GM19238 (cell line): Measurements from ENCODE around the gene SLC39A1.
A peak's percentile ranks its signal among the peaks of the same experiment; 100 is the strongest.
"Not testable (repeated sequence)": the region's sequence is repeated elsewhere in the genome, so short reads cannot be mapped to it uniquely, and the experiment has no call there.

Experiments
- DNase-seq: peaks from one replicate; pipeline ENCODE4 v3.0.0; 2011; ENCODE audit warnings: low spot score; ENCODE audit not compliant: insufficient read length

Gene SLC39A1

GRCh38 chr1:153932156-153933131, 30.9 kb downstream of the SLC39A1 start:
- DNase-seq: no peak

DNA sequence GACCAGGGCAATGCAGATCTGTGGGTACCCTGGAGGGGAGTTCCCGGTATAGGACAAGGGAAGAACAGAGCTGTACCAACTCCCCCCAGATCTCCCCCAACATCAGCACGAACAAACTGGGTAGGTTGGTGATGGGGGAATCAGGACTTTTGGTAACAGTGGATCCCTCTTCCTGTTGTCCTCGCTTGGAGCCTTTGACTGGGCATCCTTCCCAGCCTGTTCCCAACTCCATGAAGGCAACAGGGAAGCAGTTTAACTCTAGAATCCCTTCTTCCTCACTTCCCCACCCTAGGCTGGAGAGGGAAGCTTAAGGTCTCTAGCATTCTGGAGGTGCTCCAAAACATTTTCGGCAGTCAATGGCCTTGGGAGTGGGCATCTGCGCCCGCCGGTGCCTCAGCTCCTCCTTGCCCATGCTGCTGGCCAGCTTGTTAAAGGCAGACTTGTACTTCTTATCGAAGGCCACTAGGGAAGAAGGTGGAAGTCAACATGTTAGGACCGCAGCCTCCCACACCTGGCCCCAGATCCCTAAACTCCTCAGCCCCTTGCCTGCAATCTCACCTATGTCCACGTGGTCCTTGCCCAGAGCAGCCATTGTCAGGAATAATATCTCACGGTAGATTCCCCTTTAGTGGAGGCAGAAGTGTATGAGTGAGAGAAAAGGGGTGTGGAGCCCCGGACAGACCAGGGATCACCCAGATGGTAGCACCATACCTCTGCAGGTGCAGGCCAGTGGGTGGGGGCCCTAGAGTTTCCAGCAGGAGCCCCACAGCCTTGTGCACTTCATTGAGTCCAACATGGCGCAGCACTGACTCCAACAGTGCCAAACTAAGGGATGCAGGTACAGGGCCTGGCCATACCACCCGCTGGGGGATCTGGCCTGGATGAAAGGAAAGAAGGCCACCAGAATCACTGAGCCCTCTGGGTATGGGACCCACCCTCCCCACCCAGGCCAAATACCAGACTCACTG, 33.1 kb downstream of the SLC39A1 start:
- no peak for DNase-seq

- no peak for DNase-seq
Measured at GRCh38 chr1:153929426-153929825, 33.9 kb downstream of the SLC39A1 start.

GRCh38 chr1:153928791-153929341, 34.5 kb downstream of the SLC39A1 start:
- no peak for DNase-seq

GRCh38 chr1:153928245-153928644, 35.1 kb downstream of the SLC39A1 start:
- DNase-seq: no peak

GRCh38 chr1:153926405-153926804, 36.9 kb downstream of the SLC39A1 start:
- no peak for DNase-seq

GRCh38 chr1:153922972-153923925, 40.1 kb downstream of the SLC39A1 start, which contains the start of gene GATAD2B:
Gene GATAD2B (minus strand): TSS chr1:153922972. CDS start chr1:153828347, 94,625 bp downstream.
- peak; percentile 91 for DNase-seq

- DNase-seq: peak; percentile 49
Measured at GRCh38 chr1:153922076-153922971, 41.0 kb downstream of the SLC39A1 start.

- no peak for DNase-seq
Measured at GRCh38 chr1:153921803-153922075, 41.6 kb downstream of the SLC39A1 start.

DNA sequence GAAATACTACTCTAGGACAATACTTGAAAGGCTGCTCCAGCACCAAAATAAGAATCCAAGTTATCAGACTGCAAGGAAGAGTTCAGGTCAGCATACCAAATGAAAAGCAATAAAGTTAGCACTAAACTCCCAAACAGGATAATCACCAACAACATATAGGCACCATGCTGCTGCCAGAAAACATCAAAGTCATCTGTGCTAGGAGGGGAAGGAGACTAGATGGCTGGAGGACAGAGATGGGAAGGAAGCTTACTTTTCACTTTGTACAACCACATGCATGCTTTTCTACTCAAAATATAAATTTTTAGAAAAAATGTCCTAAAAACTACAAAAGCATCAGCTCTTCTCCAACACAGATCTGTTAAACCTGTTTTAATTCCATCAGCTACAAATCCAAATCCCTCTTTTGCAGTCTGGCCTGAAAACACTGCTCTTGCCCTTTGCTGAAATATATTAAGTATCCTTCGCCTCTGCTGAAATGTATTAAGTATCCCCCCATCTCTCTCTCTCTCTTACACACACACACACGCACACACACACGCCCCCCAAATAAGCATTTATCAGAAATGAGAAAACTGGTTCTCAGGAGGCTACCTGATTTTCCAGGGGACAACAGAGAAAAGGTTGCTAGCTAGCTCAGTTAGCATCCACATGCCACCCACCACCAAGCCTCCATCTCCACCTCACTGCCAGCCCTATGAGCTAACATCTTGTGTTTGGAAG, 42.1 kb downstream of the SLC39A1 start:
- no peak for DNase-seq

DNA sequence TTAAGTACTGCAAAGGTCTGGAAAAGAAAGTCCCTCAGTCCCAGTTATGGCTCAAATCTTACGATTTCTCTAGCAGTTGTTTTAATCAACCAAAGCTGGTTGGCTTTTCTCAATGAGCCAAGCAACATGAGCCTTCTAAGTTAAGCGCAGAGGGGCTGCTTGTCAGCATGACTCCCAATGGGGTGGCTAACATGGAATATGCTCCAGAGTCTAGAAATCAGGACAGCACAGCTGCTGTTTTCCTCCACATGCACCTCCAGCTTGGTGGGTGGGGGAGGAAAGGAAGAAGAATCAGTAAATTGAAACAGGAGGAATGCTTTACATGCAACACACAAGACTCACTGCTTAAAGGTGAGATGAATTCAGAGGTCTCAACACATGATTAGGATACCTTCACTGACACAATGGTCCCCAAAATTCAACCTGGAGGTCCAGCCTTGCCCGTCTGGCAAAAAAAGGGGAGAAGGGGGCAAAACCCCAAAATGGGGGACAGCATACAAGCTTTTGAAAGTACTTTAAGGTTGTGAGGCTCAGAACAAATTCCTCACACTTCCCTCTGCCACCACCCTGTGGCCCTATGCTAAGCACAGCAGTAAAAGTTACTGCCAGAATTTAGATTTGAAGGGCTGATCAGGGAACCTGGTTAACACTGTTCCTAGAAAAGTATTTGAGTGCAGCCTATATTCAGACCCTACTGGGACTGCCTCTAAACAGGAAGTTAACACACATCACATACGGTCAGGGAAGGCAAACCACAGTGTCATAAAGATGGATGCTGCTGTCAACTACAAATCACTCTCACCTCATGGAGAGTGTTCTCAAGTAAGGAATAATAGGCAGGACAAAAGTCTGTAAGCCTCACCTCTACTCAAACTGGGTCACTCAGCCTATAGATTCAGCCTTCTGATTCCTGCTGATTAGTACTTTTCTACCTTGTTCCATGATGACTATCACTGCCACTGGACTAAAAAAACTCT, 43.2 kb downstream of the SLC39A1 start:
- DNase-seq: no peak

- DNase-seq: no peak
Measured at GRCh38 chr1:153916297-153916696, 47.0 kb downstream of the SLC39A1 start.

- no peak for DNase-seq
Measured at GRCh38 chr1:153912349-153912748, 51.0 kb downstream of the SLC39A1 start.

GRCh38 chr1:153910560-153910959, 52.8 kb downstream of the SLC39A1 start:
- not testable (repeated sequence) for DNase-seq
